Epidermal melanocyte (primary cell): ENCODE data around the gene NXN.
"Not testable (repeated sequence)": the region's sequence is repeated elsewhere in the genome, so short reads cannot be mapped to it uniquely, and the experiment has no call there.

ENCODE experiments used
- DNase-seq: peaks from one replicate; pipeline ENCODE4 v3.0.0; 2011; ENCODE audit warnings: low spot score; ENCODE audit not compliant: insufficient read length

The NXN gene

GRCh38 chr17:802481-802880, 177.1 kb downstream of the NXN start:
- no peak for DNase-seq

GRCh38 chr17:801660-802059, 177.9 kb downstream of the NXN start:
- no peak for DNase-seq

GRCh38 chr17:800446-801242, 178.9 kb downstream of the NXN start:
- no peak for DNase-seq

GRCh38 chr17:799261-799660, 180.3 kb downstream of the NXN start:
- DNase-seq, result no peak

- no peak for DNase-seq
These were observed 181.3 kb downstream of the NXN start for GRCh38 chr17:798246-798645.

- DNase-seq, result no peak
These were observed 182.2 kb downstream of the NXN start for GRCh38 chr17:797236-797840.

- no peak for DNase-seq
These were observed 183.0 kb downstream of the NXN start for GRCh38 chr17:796609-797008.

- no peak for DNase-seq
These were observed 183.9 kb downstream of the NXN start for GRCh38 chr17:795721-796120.

GRCh38 chr17:795276-795675, 184.3 kb downstream of the NXN start:
- DNase-seq, result no peak

- DNase-seq, result peak; percentile 75
These were observed 184.7 kb downstream of the NXN start for GRCh38 chr17:794876-795275.

GRCh38 chr17:792277-792676, 187.3 kb downstream of the NXN start:
- DNase-seq, result no peak

GRCh38 chr17:791829-792228, 187.7 kb downstream of the NXN start:
- DNase-seq, result no peak

- DNase-seq, result not testable (repeated sequence)
These were observed 188.7 kb downstream of the NXN start for GRCh38 chr17:790874-791247.

GRCh38 chr17:789931-790873, 189.4 kb downstream of the NXN start:
- not testable (repeated sequence) for DNase-seq

- no peak for DNase-seq
These were observed 190.3 kb downstream of the NXN start for GRCh38 chr17:789160-789840.

GRCh38 chr17:788551-788950, 191.0 kb downstream of the NXN start:
- DNase-seq, result no peak

GRCh38 chr17:787641-788221, 191.8 kb downstream of the NXN start:
- DNase-seq, result no peak

- DNase-seq, result not testable (repeated sequence)
These were observed 193.7 kb downstream of the NXN start for GRCh38 chr17:785901-786300.

- DNase-seq, result no peak
These were observed 195.4 kb downstream of the NXN start for GRCh38 chr17:784143-784542.

GRCh38 chr17:781805-782731, 197.5 kb downstream of the NXN start, which contains the start of the genes GLOD4 and MRM3:
GLOD4 (minus strand) TSS chr17:782280; CDS start chr17:782255, 25 bp downstream.
MRM3 (plus strand) TSS chr17:782353; CDS start chr17:782379, 26 bp downstream.
- peak; percentile 97 for DNase-seq
